Muscle layer of duodenum (tissue), 2 donors: ENCODE measurements around the gene PGM1.
"Not testable (repeated sequence)": the region's sequence is repeated elsewhere in the genome, so short reads cannot be mapped to it uniquely, and the experiment has no call there.

Experiments used
- H3K27ac ChIP-seq: one replicate; pipeline ENCODE4 v1.7.0; 2013; ENCODE audit warnings: mild to moderate bottlenecking, low read length
- H3K27me3 ChIP-seq: one replicate; pipeline ENCODE4 v1.7.0; 2013; ENCODE audit warnings: low read depth, mild to moderate bottlenecking, control low read depth, low read length
- H3K36me3 ChIP-seq, 2 donors: one replicate each; pipeline ENCODE4 v1.7.0; 2013; ENCODE audit warnings: low read length in 2 of 2, control low read depth in 1 of 2, mild to moderate bottlenecking in 1 of 2; ENCODE audit not compliant: insufficient read depth in 2 of 2, control insufficient read depth in 1 of 2
- H3K4me1 ChIP-seq, 2 donors: one replicate each; pipeline ENCODE4 v1.7.0; 2013; ENCODE audit warnings: low read length in 2 of 2, mild to moderate bottlenecking in 2 of 2, control low read depth in 1 of 2, moderate library complexity in 1 of 2; ENCODE audit not compliant: insufficient read depth in 2 of 2, control insufficient read depth in 1 of 2
- H3K4me3 ChIP-seq, 2 donors: one replicate each; pipeline ENCODE4 v1.7.0; 2013; ENCODE audit warnings: low read length in 2 of 2, low read depth in 1 of 2, mild to moderate bottlenecking in 1 of 2
- H3K9me3 ChIP-seq, 2 donors: one replicate each; pipeline ENCODE4 v1.7.0; 2013; ENCODE audit warnings: low read length in 2 of 2, control low read depth in 1 of 2, mild to moderate bottlenecking in 1 of 2; ENCODE audit not compliant: control insufficient read depth in 1 of 2
- donor health status: healthy.

The PGM1 gene

DNA sequence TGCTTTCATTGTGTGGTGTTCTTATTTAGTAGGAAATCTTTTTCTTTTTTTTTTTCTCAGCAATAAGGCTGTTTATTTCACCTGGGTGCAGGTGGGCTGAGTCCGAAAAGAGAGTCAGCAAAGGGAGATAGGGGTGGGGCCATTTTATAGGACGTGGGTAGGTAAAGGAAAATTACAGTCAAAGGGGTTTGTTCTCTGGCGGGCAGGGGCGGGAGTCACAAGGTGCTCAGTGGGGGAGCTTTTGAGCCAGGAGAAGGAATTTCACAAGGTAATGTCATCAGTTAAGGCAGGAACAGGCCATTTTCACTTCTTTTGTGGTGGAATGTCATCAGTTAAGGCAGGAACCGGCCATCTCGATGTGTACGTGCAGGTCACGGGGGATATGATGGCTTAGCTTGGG is 20.5 kb upstream of the PGM1 start:
- H3K36me3 ChIP-seq, H3K27me3 ChIP-seq, H3K9me3 ChIP-seq, H3K4me1 ChIP-seq, H3K4me3 ChIP-seq, H3K27ac ChIP-seq: not testable (repeated sequence)

DNA sequence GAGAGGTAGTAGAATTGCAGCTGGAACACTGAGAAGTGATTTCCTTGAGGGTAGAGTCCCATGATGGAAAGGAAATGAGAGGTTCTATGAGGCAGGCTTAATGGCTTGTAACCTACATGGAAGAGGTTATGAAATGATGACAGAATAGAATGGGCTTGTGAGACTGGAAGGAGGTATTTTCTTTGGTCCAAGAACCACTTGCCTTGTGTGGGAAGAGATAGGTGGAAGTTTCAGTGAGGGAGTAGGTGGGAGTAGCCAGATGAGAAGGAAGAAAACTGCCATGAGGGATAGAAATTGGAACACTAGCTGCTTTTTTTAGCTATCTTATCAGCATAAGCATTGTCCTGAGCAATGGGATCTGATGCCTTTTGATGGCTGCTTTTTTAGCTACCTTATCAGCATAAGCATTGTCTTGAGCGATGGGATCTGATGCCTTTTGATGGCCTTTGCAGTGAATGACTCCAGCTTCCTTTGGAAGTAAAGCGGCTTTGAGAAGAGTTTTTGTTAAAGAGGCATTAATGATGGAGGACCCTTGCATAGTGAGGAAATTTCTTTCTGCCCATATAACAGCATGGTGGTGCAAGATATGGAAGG is 18.9 kb upstream of the PGM1 start:
- H3K27me3 ChIP-seq, H3K36me3 ChIP-seq, H3K4me1 ChIP-seq, H3K9me3 ChIP-seq, H3K27ac ChIP-seq, H3K4me3 ChIP-seq: not testable (repeated sequence)

DNA sequence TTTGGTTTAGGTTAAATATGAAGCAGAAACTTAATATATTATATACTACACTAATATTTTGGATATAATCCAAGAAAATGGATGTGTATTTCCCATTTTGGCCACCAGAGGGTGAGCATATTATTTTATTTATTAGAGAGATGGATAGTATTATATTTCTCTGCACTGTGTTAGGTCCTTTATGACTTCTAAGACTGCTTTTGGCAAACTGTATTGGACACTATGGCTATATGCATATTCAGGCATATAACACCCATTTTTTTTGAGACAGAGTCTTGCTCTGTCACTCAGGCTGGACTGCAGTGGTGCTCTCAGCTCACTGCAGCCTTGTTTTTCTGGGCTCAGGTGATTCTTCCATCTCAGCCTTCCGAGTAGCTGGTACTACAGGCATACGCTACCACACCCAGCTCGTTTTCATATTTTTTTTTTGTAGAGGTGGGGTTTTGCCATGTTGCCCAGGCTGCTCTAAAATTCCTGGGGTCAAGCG is 17.8 kb upstream of the PGM1 start:
- Histone ChIP-seq H3K9me3 (no peaks in the 10 kb centered on the region), H3K4me3 (no peak overlapping the region), H3K4me1 (no peaks in the 10 kb centered on the region), H3K27ac (no peak overlapping the region), H3K36me3 (no peaks in the 10 kb centered on the region), H3K27me3 (no peaks in the 10 kb centered on the region)

DNA sequence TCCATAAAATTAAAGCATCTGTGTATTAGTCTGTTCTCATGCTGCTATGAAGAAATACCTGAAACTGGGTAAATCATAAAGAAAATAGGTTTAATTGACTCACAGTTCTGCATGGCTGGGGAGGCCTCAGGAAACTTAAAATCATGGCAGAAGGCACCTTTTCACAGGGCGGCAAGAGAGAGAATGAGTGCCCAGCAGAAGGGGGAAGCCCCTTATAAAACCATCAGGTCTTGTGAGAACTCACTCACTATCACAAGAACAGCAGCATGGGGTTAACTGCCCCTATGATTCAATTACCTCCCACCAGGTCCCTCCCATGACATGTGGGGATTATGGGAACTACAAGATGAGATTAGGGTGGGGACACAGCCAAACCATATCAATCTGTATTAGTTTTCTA is 6.9 kb upstream of the PGM1 start:
- H3K36me3 ChIP-seq, H3K4me1 ChIP-seq, H3K27me3 ChIP-seq: not testable (repeated sequence)

DNA sequence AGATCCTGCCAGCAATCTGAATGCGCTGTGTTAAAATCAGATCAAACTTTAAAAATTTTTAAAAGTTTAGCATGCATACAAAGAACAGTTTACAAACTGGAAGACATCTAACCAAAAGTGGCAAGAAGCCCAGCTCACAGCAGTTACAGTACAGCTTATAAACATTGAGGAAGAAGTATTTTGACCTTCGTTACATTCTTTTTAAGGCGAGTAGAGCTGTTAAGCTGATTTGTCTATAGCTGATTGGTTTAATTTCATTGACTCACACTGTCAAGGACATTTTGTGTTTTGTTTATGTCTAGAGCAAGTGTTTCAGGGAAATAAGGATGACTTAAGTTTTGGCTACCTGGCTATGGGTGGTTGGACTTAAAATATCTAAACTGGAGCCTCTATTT is 3.0 kb upstream of the PGM1 start:
- Histone ChIP-seq H3K9me3 (no peaks in the 10 kb centered on the region), H3K4me3 (peak overlapping the region in 1 of 2 donors; percentile 8), H3K36me3 (no peaks in the 10 kb centered on the region), H3K27me3 (no peaks in the 10 kb centered on the region), H3K27ac (peak overlapping the region; percentile 55), H3K4me1 (peaks cover 8 to 12% of the 10 kb centered on the region in 2 donors)

More for the DNA sequence above, 6.9 kb upstream of the PGM1 start:
- peaks cover 3 to 11% of the 10 kb centered on the region in 2 donors for H3K9me3 ChIP-seq
- H3K4me3 ChIP-seq, H3K27ac ChIP-seq: not testable (repeated sequence)

DNA sequence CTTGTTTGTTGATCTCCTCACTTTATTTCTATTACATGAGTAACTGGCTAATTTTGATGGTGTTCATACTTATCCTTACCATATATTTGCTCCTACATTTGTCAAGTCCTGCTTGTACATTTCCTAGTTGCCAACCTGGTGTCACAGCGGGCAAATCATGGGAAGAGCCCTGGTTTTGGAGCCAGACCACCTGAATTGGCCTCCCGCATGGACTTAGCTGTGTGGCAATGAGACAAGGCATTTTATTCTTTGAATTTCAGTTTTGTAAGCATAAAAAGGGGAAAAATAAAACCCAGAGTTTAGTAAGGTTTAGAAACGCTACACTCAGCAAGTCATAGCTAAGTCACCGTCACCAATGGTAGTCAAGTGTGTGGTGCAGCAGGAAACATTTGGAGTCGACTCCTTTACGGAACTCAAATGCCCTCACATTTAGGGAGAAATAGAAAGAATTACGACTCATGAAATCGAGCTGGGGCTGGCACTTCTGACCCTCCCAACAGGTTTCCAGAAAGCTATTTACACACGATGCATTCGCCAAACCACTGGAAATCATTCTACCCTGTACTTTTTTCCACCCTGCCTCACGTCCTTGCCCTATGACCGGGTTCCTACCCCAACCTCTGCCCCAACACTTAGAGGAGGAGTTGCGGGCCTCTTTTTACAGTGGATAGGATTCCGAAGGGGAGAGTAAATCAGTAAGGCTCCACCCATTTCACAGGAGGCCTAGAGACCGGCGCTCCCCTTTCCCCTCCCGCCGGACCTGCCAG is 492 bp upstream of the PGM1 start:
- peaks cover 8 to 12% of the 10 kb centered on the region in 2 donors for H3K4me1 ChIP-seq
- H3K36me3 ChIP-seq = no peaks in the 10 kb centered on the region

DNA sequence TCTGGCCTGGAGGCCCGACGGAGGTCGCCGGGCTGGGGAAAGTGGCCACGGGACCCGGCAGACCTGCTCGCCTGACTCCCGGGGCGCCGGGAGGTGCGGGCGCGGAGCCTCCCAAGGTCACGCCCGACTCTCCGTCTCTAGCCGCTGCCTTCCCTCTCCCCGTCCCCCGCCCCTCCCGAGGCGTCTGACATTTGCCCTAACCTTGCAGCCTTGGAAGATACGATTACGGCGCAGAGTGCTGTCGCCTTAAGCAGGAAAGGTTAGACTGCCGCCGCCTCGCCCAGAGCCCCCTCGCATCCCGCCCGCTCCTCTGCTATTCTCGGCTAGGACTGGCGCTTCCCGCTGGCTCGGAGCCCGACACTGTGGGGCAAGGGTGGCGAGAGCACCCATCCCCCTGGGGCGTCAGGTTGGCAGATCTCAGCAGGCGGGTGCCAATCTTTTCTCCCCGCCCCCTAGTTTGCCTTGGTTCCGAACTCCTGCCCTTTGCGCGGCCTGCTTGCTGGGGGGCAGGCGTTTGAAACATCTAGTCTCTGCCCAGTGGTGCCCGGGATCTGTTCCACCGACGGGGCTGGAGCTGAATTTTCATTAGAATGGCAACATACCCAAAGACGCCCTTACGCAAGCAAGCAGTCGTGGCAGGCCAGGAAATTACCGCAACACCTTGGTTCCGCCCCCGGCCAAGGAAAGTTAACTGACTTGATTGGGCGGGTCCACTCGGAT is 835 bp downstream of the PGM1 start:
- no peaks in the 10 kb centered on the region for H3K27me3 ChIP-seq
- no peaks in the 10 kb centered on the region for H3K36me3 ChIP-seq
- peaks cover 8 to 12% of the 10 kb centered on the region in 2 donors for H3K4me1 ChIP-seq
- no peaks in the 10 kb centered on the region for H3K9me3 ChIP-seq
- peak overlapping the region; percentile 53 to 80 for H3K4me3 ChIP-seq
- peak overlapping the region; percentile 78 for H3K27ac ChIP-seq

More for the DNA sequence above, 492 bp upstream of the PGM1 start:
- Histone ChIP-seq H3K27me3 (no peaks in the 10 kb centered on the region), H3K27ac (peak overlapping the region; percentile 78), H3K9me3 (no peaks in the 10 kb centered on the region), H3K4me3 (peak overlapping the region; percentile 53 to 80)

DNA sequence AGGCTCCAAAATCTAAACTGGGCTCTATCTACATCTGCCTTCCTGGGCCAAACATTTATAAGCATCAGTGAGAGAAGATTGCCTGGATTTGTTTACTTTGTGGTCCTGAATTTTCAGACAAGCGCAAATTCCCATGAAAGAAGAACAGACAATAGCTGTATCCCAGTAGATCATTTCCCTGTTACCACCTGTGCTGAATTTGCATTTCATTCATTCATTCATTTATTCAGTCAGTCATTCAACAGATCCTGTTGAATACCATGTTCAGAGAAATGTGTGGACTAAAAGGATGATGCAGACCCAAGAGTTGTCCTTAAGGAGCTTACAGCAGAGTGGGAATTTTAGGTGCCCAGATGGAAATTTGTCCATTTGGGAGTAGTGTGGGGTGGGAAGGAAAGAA is 2.2 kb downstream of the PGM1 start:
- H3K4me3 ChIP-seq = no peak overlapping the region

DNA sequence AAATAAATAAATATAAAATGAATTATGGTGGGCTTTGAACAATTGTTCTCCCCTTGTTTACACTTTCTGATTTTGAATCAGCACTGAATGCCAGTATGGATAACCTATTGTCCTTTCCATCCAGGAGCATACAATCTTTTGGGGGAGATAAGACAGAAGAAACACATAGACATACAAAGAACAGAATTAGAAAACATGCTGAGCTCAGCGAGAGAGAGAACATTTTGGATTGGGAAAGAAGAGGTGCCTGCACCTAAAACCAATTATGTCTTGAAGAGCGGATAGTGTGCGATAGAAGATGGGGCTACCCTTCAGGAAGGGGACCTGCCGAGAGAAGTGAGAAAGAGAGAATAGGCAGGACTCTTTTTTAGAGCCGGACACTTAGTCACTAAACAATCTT is 6.6 kb downstream of the PGM1 start:
- no peak overlapping the region for H3K4me3 ChIP-seq
- H3K9me3 ChIP-seq = no peaks in the 10 kb centered on the region
- H3K27ac ChIP-seq = no peak overlapping the region
- H3K4me1 ChIP-seq = no peaks in the 10 kb centered on the region
- H3K36me3 ChIP-seq = no peaks in the 10 kb centered on the region
- no peaks in the 10 kb centered on the region for H3K27me3 ChIP-seq

More for the DNA sequence above, 2.2 kb downstream of the PGM1 start:
- Histone ChIP-seq H3K36me3 (no peaks in the 10 kb centered on the region), H3K27ac (no peak overlapping the region), H3K27me3 (no peaks in the 10 kb centered on the region), H3K9me3 (no peaks in the 10 kb centered on the region), H3K4me1 (peaks cover 2 to 8% of the 10 kb centered on the region in 2 donors)

DNA sequence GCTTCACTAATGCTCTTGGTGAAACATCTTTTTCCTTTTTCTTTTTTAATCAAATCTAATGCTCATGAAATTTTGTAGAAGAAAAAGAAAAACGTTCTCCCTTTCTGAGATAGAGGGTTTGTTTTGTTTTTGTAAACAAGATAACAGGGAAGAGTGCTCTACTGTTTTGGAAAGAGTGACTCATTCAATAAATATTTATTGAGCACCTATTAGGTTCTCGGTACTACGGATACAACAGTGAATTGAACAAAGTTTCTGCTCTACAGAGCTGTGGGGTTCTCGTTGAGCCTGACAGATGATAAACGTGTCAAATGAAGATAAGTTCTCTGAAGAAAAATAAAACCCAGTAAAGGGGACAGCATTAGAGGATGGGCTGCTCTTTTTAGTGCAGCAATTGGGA is 7.0 kb downstream of the PGM1 start:
- Histone ChIP-seq H3K27ac (no peak overlapping the region), H3K4me1 (no peaks in the 10 kb centered on the region), H3K36me3 (no peaks in the 10 kb centered on the region), H3K4me3 (no peak overlapping the region), H3K9me3 (no peaks in the 10 kb centered on the region), H3K27me3 (no peaks in the 10 kb centered on the region)

DNA sequence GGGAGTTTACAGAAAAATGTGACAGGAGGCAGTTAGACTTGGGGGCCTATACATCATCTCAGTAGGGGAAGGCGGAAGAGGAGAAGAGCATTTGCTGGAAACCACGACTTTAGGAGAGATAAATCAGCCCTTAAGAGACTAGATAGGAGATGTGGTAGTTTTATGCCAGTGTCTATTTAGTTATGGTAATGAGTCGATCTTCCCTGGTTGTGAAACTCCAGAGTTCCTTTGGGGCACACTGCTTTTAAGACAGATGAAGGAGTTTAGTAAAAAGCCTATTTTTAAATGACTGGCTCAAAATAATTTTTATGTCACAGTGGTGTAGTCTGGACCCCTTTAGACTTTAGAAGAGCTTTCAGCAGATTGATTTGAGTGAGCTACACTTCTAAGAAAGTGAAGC is 7.8 kb downstream of the PGM1 start:
- Histone ChIP-seq H3K36me3 (no peaks in the 10 kb centered on the region), H3K4me3 (no peak overlapping the region)

More for the DNA sequence above, 7.8 kb downstream of the PGM1 start:
- Histone ChIP-seq H3K27ac (no peak overlapping the region), H3K27me3 (no peaks in the 10 kb centered on the region), H3K4me1 (no peaks in the 10 kb centered on the region), H3K9me3 (no peaks in the 10 kb centered on the region)
